Medulla oblongata (tissue), 1 donor: ENCODE results near the gene MMP3.

Experiments
- DNase-seq: peaks from one replicate; pipeline ENCODE4 v3.0.0-alpha.2; 2015; ENCODE audit errors: extremely low spot score

Gene MMP3

DNA sequence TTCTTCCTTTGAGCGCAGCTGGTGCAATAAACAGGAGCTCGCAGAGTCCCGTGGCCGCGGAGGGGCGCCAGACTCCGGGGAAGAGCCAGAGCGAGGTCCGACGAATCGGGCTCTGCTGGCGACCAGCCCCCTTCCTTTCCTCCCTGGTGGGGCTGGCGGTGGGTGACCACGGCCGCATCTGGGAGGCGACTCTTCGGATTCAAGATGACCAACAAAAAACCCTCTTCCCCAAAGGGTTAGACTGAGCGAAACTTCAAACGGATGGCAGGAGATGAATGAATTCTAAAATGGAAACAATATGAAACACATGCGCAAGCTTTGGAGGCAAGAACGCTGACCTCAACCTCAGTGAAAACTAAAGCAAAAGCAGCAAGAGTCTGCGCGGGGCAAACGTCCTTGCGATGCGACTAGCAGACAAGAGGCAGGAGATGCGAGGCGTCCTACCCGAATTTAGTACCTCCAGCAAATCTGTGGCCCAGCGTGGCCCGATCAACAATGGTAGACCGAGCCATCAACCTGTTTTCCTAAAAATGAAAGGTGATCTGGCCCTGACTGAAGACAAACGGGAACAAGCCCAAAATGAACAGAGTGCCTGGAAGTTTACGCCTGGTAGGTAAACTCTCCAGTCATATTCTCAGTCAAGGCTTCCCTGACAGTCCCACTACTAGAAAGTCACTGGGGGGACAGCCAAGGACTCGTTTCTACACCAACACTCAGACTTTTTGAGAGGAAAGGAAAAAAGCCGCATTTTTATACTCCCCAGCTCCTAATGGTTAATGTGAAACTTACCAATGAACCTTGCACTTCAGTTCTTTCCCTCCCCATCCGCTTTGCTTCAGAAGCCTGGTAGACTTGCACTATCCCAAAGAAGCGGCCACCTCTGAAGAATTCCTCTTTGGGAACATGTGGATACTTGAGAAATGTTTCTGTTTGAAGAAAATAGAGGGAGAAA lies 11.6 kb downstream of the MMP3 start:
- peak; percentile 48 for DNase-seq

DNA sequence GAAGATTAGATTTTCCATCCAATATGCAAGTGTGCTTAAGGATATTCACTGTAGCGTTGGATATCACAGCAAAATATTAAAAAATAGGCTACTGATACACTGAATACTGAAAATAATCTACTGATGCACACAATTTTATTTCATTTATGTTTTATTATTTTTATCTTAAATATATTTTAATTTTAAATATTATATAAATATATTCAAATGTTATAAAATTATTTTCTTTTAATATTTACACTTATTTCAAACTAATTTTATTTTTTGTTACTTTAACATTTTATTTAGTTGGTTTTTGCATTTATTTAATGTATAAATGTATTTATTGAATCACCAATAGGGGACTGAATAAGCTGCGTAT lies 12.3 kb downstream of the MMP3 start:
- DNase-seq: no peak

DNA sequence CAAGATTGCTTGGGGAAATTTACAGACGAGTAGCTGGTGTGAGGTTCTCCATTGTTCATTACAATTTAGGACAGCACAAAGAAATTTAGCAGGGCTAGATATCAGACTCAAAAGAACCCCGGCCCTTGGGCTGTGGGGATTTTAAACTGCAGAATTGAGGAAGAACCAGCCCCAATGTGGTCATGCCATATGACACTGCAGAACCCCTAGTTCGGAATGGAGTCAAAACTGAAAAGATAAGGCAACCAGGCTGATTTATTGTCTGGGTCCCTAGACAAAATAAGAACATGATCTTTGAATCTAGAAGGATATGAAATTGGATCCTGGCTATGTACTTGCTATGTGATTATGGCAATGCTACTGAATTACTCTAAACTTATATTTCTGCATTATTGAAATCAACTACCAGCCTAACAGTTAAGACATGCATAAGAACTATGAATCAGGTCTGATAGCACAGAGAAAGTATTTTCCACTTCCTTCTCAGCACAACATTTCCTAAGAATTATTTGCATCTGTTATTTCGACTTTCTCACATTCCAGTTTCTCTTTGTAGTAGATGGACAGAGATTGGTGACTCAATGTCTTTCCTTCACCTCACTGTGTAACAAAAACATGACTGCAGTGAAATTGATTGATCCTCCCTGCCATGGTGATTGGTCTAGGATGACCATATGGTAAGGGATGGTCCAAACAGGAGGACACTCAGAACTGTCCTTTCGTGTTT lies 13.2 kb downstream of the MMP3 start:
- DNase-seq: no peak

DNA sequence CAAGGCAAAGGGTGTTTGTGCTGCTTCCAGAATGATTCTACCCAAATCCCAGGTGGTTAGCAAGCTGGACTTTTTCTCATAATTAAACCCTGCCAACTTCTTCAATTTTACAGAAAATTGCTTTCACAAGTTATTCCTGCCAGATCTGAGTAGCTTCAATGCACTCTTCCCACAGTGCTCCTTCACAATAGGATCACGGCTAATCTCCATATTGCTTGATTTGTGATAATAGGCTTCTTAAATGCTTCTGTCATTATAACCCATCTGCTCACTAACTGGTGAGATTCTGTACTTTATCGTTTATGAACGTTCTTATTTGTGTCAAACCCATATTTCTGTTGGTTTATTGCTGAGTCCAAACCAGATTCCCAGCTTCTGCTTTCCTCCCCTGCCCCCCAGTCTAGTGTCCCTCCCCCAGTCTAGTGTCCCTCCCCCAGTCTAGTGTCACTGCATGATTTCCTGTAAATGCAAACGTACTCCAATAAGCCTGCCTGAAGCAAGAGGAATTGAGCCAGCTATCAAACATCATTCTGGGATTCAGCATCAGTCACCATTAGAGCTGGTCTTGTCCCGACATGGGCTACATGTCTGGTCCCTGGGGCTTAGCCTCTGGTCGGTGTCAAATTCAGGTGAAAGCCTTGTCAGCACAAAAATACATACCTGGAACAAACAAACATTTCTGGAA lies 14.0 kb downstream of the MMP3 start:
- no peak for DNase-seq

GRCh38 chr11:102824556-102824955 lies 18.9 kb downstream of the MMP3 start:
- DNase-seq: no peak

DNA sequence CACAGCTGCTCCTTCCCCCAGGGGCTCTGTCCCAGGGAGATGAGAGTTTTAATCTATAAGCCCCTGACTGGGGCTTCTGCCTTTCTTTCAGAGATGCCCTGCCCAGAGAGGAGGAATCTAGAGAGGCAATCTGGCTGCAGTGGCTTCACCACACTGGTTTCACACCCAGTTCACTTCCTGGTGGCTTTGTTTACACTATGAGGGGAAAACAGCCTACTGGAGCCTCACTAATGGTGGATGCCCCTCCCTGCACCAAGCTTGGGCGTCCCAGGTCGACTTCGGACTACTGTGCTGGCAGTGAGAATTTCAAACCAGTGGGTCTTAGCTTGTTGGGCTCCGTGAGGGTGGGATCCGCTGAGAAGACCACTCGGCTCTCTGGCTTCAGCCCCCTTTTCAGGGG lies 23.9 kb downstream of the MMP3 start:
- no peak for DNase-seq

DNA sequence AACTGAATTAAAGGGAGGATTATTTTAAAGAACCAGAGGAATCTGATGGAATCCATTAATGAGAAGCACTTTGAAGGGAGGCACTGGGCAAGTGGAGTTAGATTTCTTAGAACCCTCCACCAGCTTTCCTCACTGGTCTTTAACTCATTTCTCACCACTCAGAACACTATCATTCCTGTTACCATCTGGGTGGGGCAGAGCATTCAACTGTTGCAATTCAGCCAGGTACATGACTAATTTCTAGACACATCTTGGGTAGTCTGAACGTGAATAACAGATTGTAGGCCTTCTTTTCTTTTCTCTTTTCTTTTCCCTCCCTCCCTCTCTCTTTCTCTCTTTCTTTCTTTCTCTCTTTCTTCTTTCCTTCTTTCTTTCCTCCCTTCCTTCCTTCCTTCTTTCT lies 29.9 kb downstream of the MMP3 start:
- no peak for DNase-seq

DNA sequence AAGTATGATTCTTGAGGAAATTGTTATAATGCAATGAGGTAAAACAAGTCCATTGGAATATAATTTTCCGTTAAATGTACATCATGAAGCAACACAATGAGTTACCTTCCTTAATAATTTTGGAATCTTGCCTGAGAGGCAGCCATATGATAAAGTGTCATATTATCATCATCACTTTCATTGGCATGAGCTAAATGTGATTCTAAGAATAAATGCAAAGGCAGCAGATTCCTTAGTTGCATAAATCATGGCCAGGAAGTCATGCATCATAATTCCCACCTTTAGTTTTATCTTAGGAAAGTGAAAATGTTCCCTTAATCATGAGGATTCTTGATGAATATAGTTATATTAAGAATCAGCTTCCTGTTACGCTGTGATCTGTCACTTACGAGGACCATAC lies 31.2 kb downstream of the MMP3 start:
- no peak for DNase-seq

GRCh38 chr11:102810950-102811660 lies 32.3 kb downstream of the MMP3 start:
- DNase-seq: no peak

- no peak for DNase-seq
These were observed 33.4 kb downstream of the MMP3 start for GRCh38 chr11:102809971-102810370.

GRCh38 chr11:102807921-102808320 lies 35.5 kb downstream of the MMP3 start:
- DNase-seq: no peak

DNA sequence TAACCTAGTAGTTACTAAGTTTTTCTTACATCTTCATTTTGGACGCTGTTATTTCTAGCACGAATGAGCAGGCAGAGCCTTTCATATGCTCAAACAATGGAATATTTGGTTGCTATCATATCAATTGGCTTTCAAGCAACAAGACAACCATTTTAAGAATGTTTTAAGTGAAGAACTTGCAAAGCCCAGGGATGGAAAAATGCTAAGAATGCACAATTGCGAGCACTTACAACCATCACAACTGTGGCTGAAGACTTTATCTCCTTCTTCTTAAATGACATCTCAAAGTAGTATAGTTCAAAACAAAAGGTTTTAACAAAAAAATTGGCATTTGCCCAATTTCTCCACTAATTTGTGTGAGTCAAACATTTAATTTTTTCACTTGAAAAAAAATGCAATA lies 37.1 kb downstream of the MMP3 start:
- DNase-seq: no peak

DNA sequence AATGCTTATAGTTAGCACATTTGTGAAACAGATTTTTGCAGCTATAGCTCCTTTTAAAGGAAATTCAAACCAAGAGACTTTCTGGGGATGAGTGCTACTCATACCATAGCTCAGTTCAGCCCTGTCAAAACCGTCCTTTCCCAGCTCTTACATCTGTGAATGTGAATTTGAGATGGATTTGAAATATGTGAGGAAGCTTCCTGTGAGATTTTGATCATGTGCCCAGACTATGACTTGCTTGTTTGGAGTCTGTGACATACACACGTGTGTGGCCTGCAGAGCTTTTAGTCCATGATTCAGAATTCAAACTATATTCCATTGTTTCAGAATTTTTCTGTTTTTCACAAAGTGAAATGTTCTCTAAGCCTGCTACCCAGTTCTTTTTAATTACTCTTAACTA lies 41.1 kb downstream of the MMP3 start:
- DNase-seq: no peak

DNA sequence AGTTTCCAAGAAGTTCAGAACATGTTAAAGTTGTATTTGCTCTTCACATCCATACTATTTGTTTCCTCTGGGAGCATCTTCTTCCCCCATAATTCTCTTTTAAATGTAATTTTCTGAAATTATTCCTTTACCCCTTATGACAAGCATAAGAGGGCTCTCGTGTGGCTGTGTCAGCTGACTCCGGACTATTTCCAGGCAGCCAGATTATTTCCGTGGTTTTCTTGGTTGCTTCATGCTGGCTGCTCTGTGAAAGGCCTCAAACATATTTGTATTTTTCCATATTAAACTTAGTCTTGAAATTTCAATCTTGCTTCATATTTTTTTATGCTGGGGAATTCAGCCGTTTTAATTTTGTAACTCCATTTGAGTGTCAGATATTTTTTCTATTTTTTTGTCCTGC lies 42.6 kb downstream of the MMP3 start:
- no peak for DNase-seq

GRCh38 chr11:102799681-102800340 lies 43.6 kb downstream of the MMP3 start:
- DNase-seq: no peak

DNA sequence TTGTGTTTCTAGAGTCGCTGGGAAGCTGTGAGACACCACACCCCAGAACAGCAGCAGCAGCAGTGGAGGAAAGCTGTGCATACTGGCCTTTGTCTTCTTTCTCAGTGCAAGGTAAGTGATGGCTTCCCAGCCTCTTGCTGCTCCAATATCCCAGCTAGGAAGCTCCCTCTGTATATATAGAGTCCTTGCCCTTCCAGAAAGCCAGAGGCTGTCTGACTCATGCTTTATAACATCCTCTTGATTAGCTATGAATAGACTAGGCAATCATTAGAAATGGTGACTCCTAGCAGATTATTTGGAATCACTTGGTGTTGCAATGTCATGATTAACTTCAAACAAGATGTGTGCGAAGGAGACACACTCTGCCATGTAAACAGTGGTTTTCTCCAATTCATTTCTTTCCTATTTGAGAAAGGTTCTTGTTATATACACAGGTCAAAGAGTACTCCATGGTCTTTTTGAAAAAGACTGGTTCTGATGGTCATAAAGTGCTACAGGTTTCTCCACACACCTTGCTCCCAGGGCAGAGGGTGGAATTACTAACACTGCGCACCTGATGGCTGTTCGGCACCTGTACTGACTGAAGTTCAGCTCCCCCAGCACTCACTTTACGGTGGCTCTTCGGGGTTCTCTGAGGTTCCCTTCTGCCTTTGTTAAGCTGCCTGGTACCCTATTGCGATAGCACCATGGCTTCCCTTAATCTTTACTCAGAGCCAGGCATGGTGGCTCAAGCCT lies 45.2 kb downstream of the MMP3 start, which contains the start of gene MMP1:
MMP1 (minus strand) TSS at position 149 of the 735 bp plus-strand sequence; CDS start at position 81, 68 bp downstream.
- no peak for DNase-seq

GRCh38 chr11:102794382-102794781 lies 49.0 kb downstream of the MMP3 start:
- DNase-seq: no peak

DNA sequence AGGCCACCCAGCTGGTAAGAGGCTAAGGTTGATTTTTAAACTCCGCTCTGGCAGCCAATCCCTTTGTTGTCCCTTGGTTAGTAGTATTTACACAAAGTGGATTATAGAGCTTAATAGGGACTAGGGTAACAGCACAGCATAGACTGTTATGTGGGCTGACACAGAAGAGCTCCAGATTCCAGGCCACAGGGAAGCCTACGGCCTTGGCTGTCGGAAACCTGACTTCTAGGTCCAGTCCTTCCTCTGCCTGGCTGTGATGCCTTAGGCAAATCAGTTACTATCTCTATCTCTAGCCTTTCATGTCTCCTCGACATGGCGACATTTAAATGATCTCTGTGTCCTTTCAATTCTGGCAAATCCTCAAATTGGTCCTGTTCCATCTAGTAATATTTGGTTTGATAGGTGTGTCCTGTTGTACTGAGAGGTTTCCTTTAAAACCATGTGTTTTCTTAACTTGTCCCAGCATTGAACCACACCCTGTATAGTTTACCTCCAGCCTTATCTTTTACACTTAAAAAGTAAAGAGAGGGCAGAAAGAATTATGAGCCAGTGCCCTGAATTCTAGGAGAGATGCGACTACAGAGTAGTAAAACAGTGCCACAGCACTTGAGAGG lies 49.6 kb downstream of the MMP3 start:
- DNase-seq: no peak

DNA sequence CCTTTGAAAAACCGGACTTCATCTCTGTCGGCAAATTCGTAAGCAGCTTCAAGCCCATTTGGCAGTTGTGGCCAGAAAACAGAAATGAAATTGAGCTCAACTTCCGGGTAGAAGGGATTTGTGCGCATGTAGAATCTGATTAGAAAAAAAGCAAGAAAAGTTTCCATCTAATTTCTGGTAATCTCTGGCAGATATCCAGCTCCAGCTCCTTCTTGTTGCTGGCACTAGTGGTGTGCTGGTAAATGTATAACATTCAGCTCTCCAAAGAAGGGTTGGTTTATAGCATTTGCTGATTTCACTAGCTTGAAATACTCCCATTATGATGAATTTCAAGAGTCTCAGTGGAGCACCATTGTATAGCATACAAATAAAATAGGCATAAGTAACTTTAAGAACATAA lies 50.8 kb downstream of the MMP3 start:
- DNase-seq: no peak
